HG03095 (cell line): ENCODE data around the gene OR52A1.

Source experiments
- ATAC-seq: cut with Tn5 transposase; IDR thresholded peaks from one replicate; pipeline ENCODE4 v1.9.1; 2021; ENCODE audit warnings: moderate library complexity; ENCODE audit not compliant: unreplicated experiment

Gene OR52A1

DNA sequence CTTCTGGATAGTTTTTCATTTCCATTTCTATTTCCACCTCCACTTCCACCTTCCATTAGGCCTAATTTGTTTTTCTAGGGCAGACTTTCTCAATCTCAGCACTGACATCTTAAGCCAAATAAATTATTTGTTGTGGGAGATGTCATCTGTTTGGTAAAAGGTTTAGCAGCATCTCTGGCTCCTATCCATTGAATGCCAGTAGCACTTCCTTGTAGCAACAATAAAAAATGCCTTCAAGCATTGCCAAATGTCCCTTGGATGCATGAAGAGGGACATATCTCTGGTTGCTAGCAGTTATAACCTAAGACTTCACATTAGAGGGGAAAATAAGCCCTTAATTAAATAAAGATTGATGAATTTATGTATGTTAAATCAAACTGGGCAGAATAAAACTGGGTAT, 18.3 kb downstream of the OR52A1 start:
- ATAC-seq, result no peak

DNA sequence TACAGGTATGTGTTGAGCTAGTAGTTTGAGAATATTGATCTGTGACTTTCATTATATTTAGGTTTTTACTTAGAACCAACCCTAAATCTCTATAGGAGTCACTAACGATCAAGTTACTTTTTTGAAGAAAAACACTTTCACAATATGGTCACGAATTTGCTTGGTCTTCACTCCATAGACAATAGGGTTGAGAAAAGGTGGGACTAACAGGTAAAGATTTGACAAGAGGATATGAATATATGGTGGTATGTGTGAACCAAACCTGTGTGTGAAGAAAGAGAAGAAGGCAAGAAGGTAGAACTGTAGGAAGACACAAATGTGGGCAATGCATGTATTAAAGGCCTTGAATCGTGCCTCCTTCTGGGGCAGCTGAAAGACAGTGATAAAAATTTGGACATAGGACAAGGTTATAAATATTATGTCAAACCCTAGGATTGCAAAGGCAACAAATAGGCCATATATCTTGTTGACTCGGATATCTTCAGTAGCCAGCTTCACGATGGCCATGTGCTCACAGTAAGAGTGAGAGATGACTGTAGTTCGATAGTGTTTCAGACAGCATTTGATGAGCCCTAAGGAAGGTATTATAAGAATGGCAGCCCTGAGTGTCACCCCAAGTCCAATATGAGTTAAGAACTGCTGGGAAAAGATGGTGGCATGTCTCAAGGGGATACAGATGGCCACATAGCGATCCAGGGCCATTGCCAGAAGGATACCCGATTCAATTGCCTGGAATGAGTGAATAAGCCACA, 22.8 kb downstream of the OR52A1 start:
- ATAC-seq, result no peak

DNA sequence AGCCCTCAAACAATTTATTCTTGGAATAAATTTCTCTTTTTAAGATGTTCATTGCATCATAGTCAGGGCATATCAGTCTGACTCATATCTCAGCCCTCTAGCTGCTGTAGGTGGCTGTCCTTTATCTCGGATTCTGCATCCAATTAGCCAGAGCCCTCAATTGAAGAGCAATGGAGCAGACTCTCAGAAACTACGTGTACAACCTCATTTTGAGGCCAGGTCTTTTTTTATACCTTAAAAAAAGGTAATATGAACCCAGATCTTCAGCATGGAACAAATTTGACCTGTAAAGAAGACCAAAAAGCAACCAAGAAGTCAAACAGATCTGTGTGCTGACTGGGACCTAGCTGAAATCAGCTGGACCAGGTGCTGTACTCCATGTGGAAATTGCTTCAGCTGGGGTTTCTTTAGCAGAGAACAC, 25.1 kb downstream of the OR52A1 start:
- no peak for ATAC-seq

DNA sequence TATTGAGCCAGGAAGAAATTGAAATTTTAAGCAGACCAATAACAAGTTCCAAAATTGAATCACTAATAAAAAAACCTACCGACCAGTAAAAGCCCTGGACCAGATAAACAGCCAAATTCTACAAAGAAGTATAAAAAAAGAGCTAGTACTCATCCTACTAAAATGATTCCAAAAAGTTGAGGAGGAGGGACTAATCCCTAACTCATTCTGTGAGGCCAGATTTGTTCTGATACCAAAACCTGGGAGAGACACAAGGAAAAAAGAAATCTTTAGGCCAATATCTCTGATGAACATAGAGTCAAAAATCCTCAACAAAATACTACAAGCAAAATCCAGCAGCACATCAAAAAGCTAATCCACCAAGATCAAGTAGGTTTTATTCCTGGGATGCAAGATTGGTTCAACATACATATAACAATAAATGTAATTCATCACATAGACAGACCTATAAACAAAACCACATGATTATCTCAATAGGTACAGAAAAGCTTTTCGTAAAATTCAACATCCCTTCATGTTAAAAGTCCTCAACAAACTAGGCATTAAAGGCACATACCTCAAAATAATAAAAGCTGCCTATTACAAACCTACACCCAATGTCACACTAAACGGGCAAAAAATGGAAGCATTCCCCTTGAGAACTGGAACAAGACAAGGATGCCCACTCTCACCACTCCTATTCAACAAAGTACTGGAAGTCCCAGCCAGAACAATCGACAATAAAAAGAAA, 29.5 kb downstream of the OR52A1 start:
- no peak for ATAC-seq

DNA sequence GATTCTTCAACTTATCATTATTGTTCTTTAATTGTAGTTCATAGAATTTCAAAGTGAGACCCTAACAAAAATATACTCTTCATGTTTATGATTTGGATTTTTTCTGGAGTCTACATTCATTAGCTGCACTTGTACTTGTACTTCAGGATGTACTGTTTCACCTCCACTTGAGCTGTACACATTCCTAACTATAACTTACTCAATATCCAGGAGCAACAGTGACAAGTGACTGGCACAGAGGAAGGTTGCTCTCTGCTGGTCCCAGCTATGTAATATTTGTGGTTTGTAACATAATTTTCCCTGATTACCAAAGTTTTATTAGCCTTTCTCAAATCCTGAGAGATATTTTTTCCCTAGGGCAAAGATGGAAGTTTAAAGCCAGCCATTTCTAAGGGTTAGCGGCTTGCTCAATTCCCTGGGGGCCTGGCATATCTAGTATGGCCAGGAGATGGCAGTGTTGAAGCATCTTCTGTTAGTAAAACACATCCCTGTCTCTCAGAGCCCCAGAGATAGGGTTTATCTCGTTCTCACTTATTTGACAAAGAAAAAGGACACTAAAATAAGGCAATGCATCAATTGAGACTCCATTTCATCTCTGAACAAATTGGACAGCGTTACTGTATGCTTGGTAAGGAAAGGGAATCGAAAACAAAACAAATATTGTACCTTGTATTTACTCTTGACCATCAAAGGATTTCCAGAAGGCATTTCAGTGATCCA, 30.6 kb downstream of the OR52A1 start:
- peak; percentile 84 for ATAC-seq

DNA sequence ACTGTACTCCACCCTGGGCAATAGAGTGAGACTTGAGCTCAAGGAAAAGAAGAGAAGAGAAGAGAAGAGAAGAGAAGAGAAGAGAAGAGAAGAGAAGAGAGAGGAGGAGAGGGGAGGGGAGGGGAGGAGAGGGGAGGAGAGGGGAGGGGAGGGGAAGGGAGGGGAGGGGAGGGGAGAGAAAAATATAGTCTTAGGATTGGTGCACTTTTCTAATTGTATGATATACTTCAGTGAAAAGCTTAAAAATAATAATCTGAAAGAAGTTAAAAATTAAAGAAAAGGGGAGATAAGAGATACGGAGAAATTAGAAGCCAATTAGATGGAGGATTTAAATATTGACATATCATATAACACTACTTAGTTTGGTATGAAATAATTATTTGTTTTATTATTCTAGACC, 35.7 kb downstream of the OR52A1 start:
- no peak for ATAC-seq

GRCh38 chr11:5117588-5117987, 37.0 kb downstream of the OR52A1 start:
- no peak for ATAC-seq

- no peak for ATAC-seq
Measured at GRCh38 chr11:5115339-5115738, 39.2 kb downstream of the OR52A1 start.

GRCh38 chr11:5107285-5107684, 47.3 kb downstream of the OR52A1 start:
- ATAC-seq, result no peak

- no peak for ATAC-seq
Measured at GRCh38 chr11:5103066-5103465, 51.5 kb downstream of the OR52A1 start.

DNA sequence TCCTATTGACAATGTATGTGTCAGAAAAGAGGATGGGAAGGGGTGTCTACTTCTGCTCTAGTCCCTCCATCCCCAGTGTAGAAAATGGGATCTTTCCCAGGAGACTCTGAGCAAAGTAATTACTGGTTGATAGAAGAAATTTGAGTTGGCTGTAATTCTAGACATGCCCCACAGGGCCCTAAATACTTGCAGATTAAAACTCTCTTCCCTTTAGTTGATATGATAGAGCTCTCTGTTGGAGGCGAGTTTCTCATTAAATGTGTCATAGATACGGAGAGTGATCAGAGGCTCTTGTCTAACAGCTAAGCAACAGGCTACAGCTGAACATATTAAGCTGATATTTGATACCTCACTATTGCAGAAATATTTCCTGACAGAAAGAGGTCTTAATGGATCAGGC, 52.3 kb downstream of the OR52A1 start:
- no peak for ATAC-seq

GRCh38 chr11:5096011-5096410, 58.5 kb downstream of the OR52A1 start:
- no peak for ATAC-seq
